ENCODE data around the gene ABHD12B.
"Not testable (repeated sequence)": the region's sequence is repeated elsewhere in the genome, so short reads cannot be mapped to it uniquely, and the experiment has no call there.

Gene ABHD12B

GRCh38 chr14:50897005-50897404, 25.2 kb downstream of the ABHD12B start:
- not testable (repeated sequence) for DNase-seq (ENCODE audit: low spot score)

- DNase-seq (ENCODE audit: low spot score), result no peak
Measured at GRCh38 chr14:50897658-50898175, 25.9 kb downstream of the ABHD12B start.

- DNase-seq (ENCODE audit: low spot score), result no peak
Measured at GRCh38 chr14:50901361-50901760, 29.5 kb downstream of the ABHD12B start.

- no peak for DNase-seq (ENCODE audit: low spot score)
Measured at GRCh38 chr14:50904719-50905118, 32.9 kb downstream of the ABHD12B start.

- DNase-seq (ENCODE audit: low spot score), result no peak
Measured at GRCh38 chr14:50906326-50907065, 34.6 kb downstream of the ABHD12B start.

GRCh38 chr14:50910495-50911420, 38.9 kb downstream of the ABHD12B start:
- no peak for DNase-seq (ENCODE audit: low spot score)

GRCh38 chr14:50917449-50917848, 45.6 kb downstream of the ABHD12B start:
- DNase-seq (ENCODE audit: low spot score), result no peak

- not testable (repeated sequence) for DNase-seq (ENCODE audit: low spot score)
Measured at GRCh38 chr14:50919524-50919923, 47.7 kb downstream of the ABHD12B start.

GRCh38 chr14:50920482-50921230, 48.8 kb downstream of the ABHD12B start:
- DNase-seq (ENCODE audit: low spot score), result peak; percentile 82

GRCh38 chr14:50922803-50923202, 51.0 kb downstream of the ABHD12B start:
- no peak for DNase-seq (ENCODE audit: low spot score)

- DNase-seq (ENCODE audit: low spot score), result no peak
Measured at GRCh38 chr14:50924236-50924635, 52.4 kb downstream of the ABHD12B start.

GRCh38 chr14:50924843-50925242, 53.0 kb downstream of the ABHD12B start:
- no peak for DNase-seq (ENCODE audit: low spot score)

GRCh38 chr14:50926851-50927386, 55.1 kb downstream of the ABHD12B start:
- peak; percentile 12 for DNase-seq (ENCODE audit: low spot score)

- peak; percentile 90 for DNase-seq (ENCODE audit: low spot score)
Measured at GRCh38 chr14:50928002-50928635, 56.3 kb downstream of the ABHD12B start.

GRCh38 chr14:50929506-50929905, 57.7 kb downstream of the ABHD12B start:
- no peak for DNase-seq (ENCODE audit: low spot score)

GRCh38 chr14:50931559-50931958, 59.7 kb downstream of the ABHD12B start:
- no peak for DNase-seq (ENCODE audit: low spot score)

- DNase-seq (ENCODE audit: low spot score), result no peak
Measured at GRCh38 chr14:50932156-50932555, 60.3 kb downstream of the ABHD12B start.

- no peak for DNase-seq (ENCODE audit: low spot score)
Measured at GRCh38 chr14:50932592-50933495, 61.0 kb downstream of the ABHD12B start.

GRCh38 chr14:50935126-50936015, 63.5 kb downstream of the ABHD12B start:
- DNase-seq (ENCODE audit: low spot score), result no peak

All from GM03348 (cell line).